HG03571 (cell line): Measurements from ENCODE around the gene PAQR5.

Experiments
- ATAC-seq: cut with Tn5 transposase; IDR thresholded peaks from one replicate; pipeline ENCODE4 v1.9.1; 2021; ENCODE audit not compliant: unreplicated experiment

The PAQR5 gene

GRCh38 chr15:69389426-69389825, 90.7 kb downstream of the PAQR5 start:
- ATAC-seq, result no peak

GRCh38 chr15:69390575-69390974, 91.9 kb downstream of the PAQR5 start:
- no peak for ATAC-seq

GRCh38 chr15:69391046-69391757, 92.5 kb downstream of the PAQR5 start:
- ATAC-seq, result no peak

- ATAC-seq, result no peak
Observed at GRCh38 chr15:69392352-69392751, 93.6 kb downstream of the PAQR5 start.

GRCh38 chr15:69393831-69394491, 95.2 kb downstream of the PAQR5 start:
- no peak for ATAC-seq

GRCh38 chr15:69394556-69395282, 96.0 kb downstream of the PAQR5 start:
- peak; percentile 76 for ATAC-seq

GRCh38 chr15:69395460-69395859, 96.7 kb downstream of the PAQR5 start:
- no peak for ATAC-seq

GRCh38 chr15:69395991-69396390, 97.3 kb downstream of the PAQR5 start:
- no peak for ATAC-seq

- no peak for ATAC-seq
Observed at GRCh38 chr15:69398491-69398891, 99.8 kb downstream of the PAQR5 start.

GRCh38 chr15:69400850-69401249, 102.1 kb downstream of the PAQR5 start:
- ATAC-seq, result no peak

GRCh38 chr15:69402816-69403215, 104.1 kb downstream of the PAQR5 start:
- ATAC-seq, result no peak

GRCh38 chr15:69403594-69403993, 104.9 kb downstream of the PAQR5 start:
- no peak for ATAC-seq

- ATAC-seq, result no peak
Observed at GRCh38 chr15:69405110-69405509, 106.4 kb downstream of the PAQR5 start.

- ATAC-seq, result no peak
Observed at GRCh38 chr15:69407719-69408400, 109.1 kb downstream of the PAQR5 start.

- ATAC-seq, result no peak
Observed at GRCh38 chr15:69408841-69409240, 110.1 kb downstream of the PAQR5 start.

- ATAC-seq, result no peak
Observed at GRCh38 chr15:69410248-69410874, 111.6 kb downstream of the PAQR5 start.

- ATAC-seq, result no peak
Observed at GRCh38 chr15:69412274-69412673, 113.6 kb downstream of the PAQR5 start.

- ATAC-seq, result no peak
Observed at GRCh38 chr15:69412701-69413100, 114.0 kb downstream of the PAQR5 start.

- ATAC-seq, result peak; percentile 92
Observed at GRCh38 chr15:69413822-69414700, 115.3 kb downstream of the PAQR5 start, which contains the start of gene KIF23. KIF23 (plus strand) TSS chr15:69414349; CDS start chr15:69414466, 117 bp downstream.

GRCh38 chr15:69414701-69415167, 116.0 kb downstream of the PAQR5 start:
- ATAC-seq, result peak; percentile 23
